H9 (cell line): ENCODE data around the gene SEMA6A. TPM values are rescaled to one million over a fixed set of nuclear protein-coding genes. Genes with fewer than 3 reads are reported as not detected.

ENCODE experiments used
- DNase-seq: peaks from one replicate; pipeline ENCODE4 v3.0.0-alpha.2; 2017
- H2AFZ ChIP-seq: one replicate; pipeline ENCODE4 v1.6.1; 2013; ENCODE audit warnings: mild to moderate bottlenecking, low read length, control low read depth, moderate library complexity
- H2AK5ac ChIP-seq: 2 replicates; pipeline ENCODE4 v1.6.1; 2013; ENCODE audit warnings: low read length, control low read depth, mixed read lengths; ENCODE audit not compliant: insufficient read length
- H2BK120ac ChIP-seq: one replicate; pipeline ENCODE4 v1.6.1; 2013; ENCODE audit warnings: low read depth, mild to moderate bottlenecking, low read length, control low read depth, inconsistent platforms; ENCODE audit not compliant: poor library complexity, severe bottlenecking
- H2BK12ac ChIP-seq: 2 replicates; pipeline ENCODE4 v1.6.1; 2013; ENCODE audit warnings: low read length, control low read depth, mixed read lengths, low read depth; ENCODE audit not compliant: insufficient read length
- H2BK15ac ChIP-seq: 2 replicates; pipeline ENCODE4 v1.6.1; 2013; ENCODE audit warnings: low read depth, low read length, control low read depth
- H2BK20ac ChIP-seq: one replicate; pipeline ENCODE4 v1.6.1; 2013; ENCODE audit warnings: low read depth, mild to moderate bottlenecking, low read length, control low read depth, inconsistent platforms; ENCODE audit not compliant: poor library complexity, severe bottlenecking
- H2BK5ac ChIP-seq: 2 replicates; pipeline ENCODE4 v1.6.1; 2013; ENCODE audit warnings: low read length, control low read depth, mixed read lengths; ENCODE audit not compliant: insufficient read length
- H3K14ac ChIP-seq: 2 replicates; pipeline ENCODE4 v1.6.1; 2013; ENCODE audit warnings: low read length, control low read depth; ENCODE audit not compliant: insufficient read depth
- H3K18ac ChIP-seq: 2 replicates; pipeline ENCODE4 v1.6.1; 2013; ENCODE audit warnings: low read depth, mild to moderate bottlenecking, mixed read lengths, low read length, control low read depth; ENCODE audit not compliant: insufficient read length
- H3K23ac ChIP-seq: 2 replicates; pipeline ENCODE4 v1.6.1; 2013; ENCODE audit warnings: low read length, control low read depth, mixed read lengths, low read depth; ENCODE audit not compliant: insufficient read length
- H3K23me2 ChIP-seq: 2 replicates; pipeline ENCODE4 v1.6.1; 2013; ENCODE audit warnings: low read depth, mild to moderate bottlenecking, mixed read lengths, low read length, control low read depth; ENCODE audit not compliant: insufficient read length, poor library complexity, severe bottlenecking
- H3K27ac ChIP-seq: 2 replicates; pipeline ENCODE4 v1.5.1; 2013; ENCODE audit warnings: low read length, control low read depth, mixed read lengths, low read depth; ENCODE audit not compliant: insufficient read length
- H3K27me3 ChIP-seq: 2 replicates; pipeline ENCODE4 v1.6.1; 2013; ENCODE audit warnings: low read length, control low read depth, inconsistent platforms; ENCODE audit not compliant: insufficient read depth
- H3K4ac ChIP-seq: 2 replicates; pipeline ENCODE4 v1.6.1; 2013; ENCODE audit warnings: low read depth, mild to moderate bottlenecking, control low read depth, inconsistent platforms, low read length, moderate library complexity
- H3K4me1 ChIP-seq: 2 replicates; pipeline ENCODE4 v1.6.1; 2013; ENCODE audit warnings: low read length, control low read depth, inconsistent platforms; ENCODE audit not compliant: insufficient read depth
- H3K4me2 ChIP-seq: 2 replicates; pipeline ENCODE4 v1.6.1; 2013; ENCODE audit warnings: low read length, control low read depth, mixed read lengths; ENCODE audit not compliant: insufficient read length, insufficient read depth
- H3K56ac ChIP-seq: 2 replicates; pipeline ENCODE4 v1.6.1; 2013; ENCODE audit warnings: low read depth, mild to moderate bottlenecking, mixed read lengths, low read length, control low read depth; ENCODE audit not compliant: insufficient read length
- H3K79me1 ChIP-seq: 2 replicates; pipeline ENCODE4 v1.6.1; 2013; ENCODE audit warnings: low read depth, mild to moderate bottlenecking, moderate library complexity, low read length, control low read depth, inconsistent platforms; ENCODE audit not compliant: insufficient read depth, poor library complexity, severe bottlenecking
- H3K79me2 ChIP-seq: 2 replicates; pipeline ENCODE4 v1.6.1; 2013; ENCODE audit warnings: low read length, control low read depth, inconsistent platforms; ENCODE audit not compliant: insufficient read depth
- H3K9ac ChIP-seq: 2 replicates; pipeline ENCODE4 v1.6.1; 2013; ENCODE audit warnings: low read length, control low read depth, mixed read lengths; ENCODE audit not compliant: insufficient read length; ENCODE audit errors: extremely low read depth
- H3K9me3 ChIP-seq: one replicate; pipeline ENCODE4 v1.6.1; 2013; ENCODE audit warnings: low read depth, low read length, inconsistent platforms; ENCODE audit not compliant: control insufficient read depth
- H3T11ph ChIP-seq: one replicate; pipeline ENCODE4 v1.6.1; 2013; ENCODE audit warnings: mild to moderate bottlenecking, low read length, control low read depth, inconsistent platforms
- H4K20me1 ChIP-seq: one replicate; pipeline ENCODE4 v1.6.1; 2013; ENCODE audit not compliant: control insufficient read depth, insufficient read length, insufficient read depth
- H4K5ac ChIP-seq: 2 replicates; pipeline ENCODE4 v1.6.1; 2013; ENCODE audit warnings: low read depth, mild to moderate bottlenecking, mixed read lengths, low read length, control low read depth; ENCODE audit not compliant: insufficient read length
- H4K8ac ChIP-seq: replicated peaks from 2 replicates; pipeline ENCODE4 v1.6.1; 2013; ENCODE audit warnings: low read length, control low read depth, mixed read lengths, low read depth; ENCODE audit not compliant: insufficient read length
- H4K91ac ChIP-seq: 2 replicates; pipeline ENCODE4 v1.6.1; 2013; ENCODE audit warnings: low read depth, mild to moderate bottlenecking, moderate library complexity, mixed read lengths, low read length, control low read depth; ENCODE audit not compliant: insufficient read length
- H3K27ac Mint-ChIP-seq, 3 experiments: 2 replicates in 2 of 3; 3 replicates in 1 of 3; pipeline ENCODE4 v1.8.0; 2020 to 2021; ENCODE audit warnings: mixed read lengths in 3 of 3, mild to moderate bottlenecking in 1 of 3, moderate library complexity in 1 of 3
- H3K27me3 Mint-ChIP-seq: 2 replicates; pipeline ENCODE4 v1.8.0; 2021; ENCODE audit warnings: low read depth, mild to moderate bottlenecking, moderate library complexity, mixed read lengths
- H3K36me3 Mint-ChIP-seq, 3 experiments: 2 replicates in 2 of 3; 3 replicates in 1 of 3; pipeline ENCODE4 v1.8.0; 2020 to 2021; ENCODE audit warnings: low read depth in 3 of 3, mixed read lengths in 3 of 3; ENCODE audit not compliant: insufficient read depth in 1 of 3
- H3K4me1 Mint-ChIP-seq, 2 experiments: 2 replicates each; pipeline ENCODE4 v1.8.0; 2020; ENCODE audit warnings: mixed read lengths in 2 of 2
- H3K4me3 Mint-ChIP-seq, 2 experiments: 2 replicates in 1 of 2; 3 replicates in 1 of 2; pipeline ENCODE4 v1.8.0; 2020 to 2021; ENCODE audit warnings: mild to moderate bottlenecking in 2 of 2, mixed read lengths in 2 of 2, moderate library complexity in 1 of 2
- H3K9me3 Mint-ChIP-seq, 2 experiments: 2 replicates in 1 of 2; 3 replicates in 1 of 2; pipeline ENCODE4 v1.8.0; 2020; ENCODE audit warnings: mild to moderate bottlenecking in 2 of 2, mixed read lengths in 2 of 2, moderate library complexity in 1 of 2
- WGBS: extraction: QIAGEN DNeasy Blood & Tissue Kit; methylation state at CpG from one replicate; pipeline ENCODE4 v1.1.7; 2013; ENCODE audit warnings: missing lambda C conversion rate, low lambda C conversion rate, mixed read lengths; ENCODE audit not compliant: insufficient read length; ENCODE audit errors: extremely low coverage; 5-methylcytosine and 5-hydroxymethylcytosine counted together
- total RNA-seq: library from RNA; stranded (reverse); gene quantifications from 2 replicates; pipeline ENCODE4 v1.2.1, GENCODE V29; 2021
- TF ChIP-seq, protein P1 (sequence below): fragments of 200-600 bp; sonication (generic); conservative IDR thresholded peaks from 3 replicates; pipeline ENCODE4 v1.8.0; 2021; ENCODE audit warnings: antibody characterized with exemption, mild to moderate bottlenecking

Gene SEMA6A
- total RNA-seq, 1 experiment from 2014 or later = 354 TPM

DNA sequence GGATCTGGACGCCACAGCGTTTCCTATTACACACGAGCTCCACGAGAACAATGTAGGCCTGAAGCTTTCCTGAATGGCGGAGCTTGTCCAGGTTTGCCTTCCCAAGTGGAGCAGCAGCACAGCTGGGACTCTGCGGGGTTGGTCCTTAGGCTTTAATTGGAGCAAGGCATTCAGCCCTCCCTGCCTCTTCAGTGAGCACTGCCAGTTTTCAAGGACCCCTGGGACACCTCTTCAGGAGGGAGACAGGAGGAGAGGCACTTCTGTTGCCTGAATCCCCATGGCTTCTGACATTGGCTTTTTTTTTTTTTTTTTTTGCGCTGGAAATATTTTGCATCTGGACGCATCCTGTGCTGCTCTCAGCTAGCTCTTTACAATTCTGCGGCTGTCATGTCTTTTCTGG, 179.4 kb downstream of the SEMA6A start:
- DNase-seq = no peak
- Histone ChIP-seq H4K5ac (no peak overlapping the region), H3K9me3 (no peaks in the 10 kb centered on the region), H4K91ac (no peak overlapping the region), H2AFZ (no peak overlapping the region), H2BK120ac (no peak overlapping the region), H3K27ac (no peak overlapping the region), H3K56ac (no peak overlapping the region), H2BK5ac (no peak overlapping the region), H3K14ac (no peak overlapping the region), H3K9ac (no peak overlapping the region), H3T11ph (no peak overlapping the region), H3K23ac (no peak overlapping the region), H2BK15ac (no peak overlapping the region), H2AK5ac (no peak overlapping the region), H2BK20ac (no peak overlapping the region), H3K4me2 (no peak overlapping the region), H2BK12ac (no peak overlapping the region), H3K27me3 (no peaks in the 10 kb centered on the region), H4K8ac (no peak overlapping the region), H3K4me1 (no peaks in the 10 kb centered on the region), H3K18ac (no peak overlapping the region), H3K79me2 (no peaks in the 10 kb centered on the region), H4K20me1 (no peaks in the 10 kb centered on the region), H3K79me1 (no peaks in the 10 kb centered on the region), H3K23me2 (no peaks in the 10 kb centered on the region), H3K4ac (no peak overlapping the region)
- Mint-ChIP-seq H3K27ac (no peak overlapping the region; a peak in 2 of 7 replicates), H3K9me3 (no peaks in the 10 kb centered on the region), H3K36me3 (no peaks in the 10 kb centered on the region), H3K4me1 (peaks cover 13% of the 10 kb centered on the region in 2 experiments), H3K27me3 (no peaks in the 10 kb centered on the region), H3K4me3 (no peak overlapping the region)
- no CpG with 5 or more reads among the region's 9 CpGs for WGBS
- TF ChIP-seq, protein P1, sequence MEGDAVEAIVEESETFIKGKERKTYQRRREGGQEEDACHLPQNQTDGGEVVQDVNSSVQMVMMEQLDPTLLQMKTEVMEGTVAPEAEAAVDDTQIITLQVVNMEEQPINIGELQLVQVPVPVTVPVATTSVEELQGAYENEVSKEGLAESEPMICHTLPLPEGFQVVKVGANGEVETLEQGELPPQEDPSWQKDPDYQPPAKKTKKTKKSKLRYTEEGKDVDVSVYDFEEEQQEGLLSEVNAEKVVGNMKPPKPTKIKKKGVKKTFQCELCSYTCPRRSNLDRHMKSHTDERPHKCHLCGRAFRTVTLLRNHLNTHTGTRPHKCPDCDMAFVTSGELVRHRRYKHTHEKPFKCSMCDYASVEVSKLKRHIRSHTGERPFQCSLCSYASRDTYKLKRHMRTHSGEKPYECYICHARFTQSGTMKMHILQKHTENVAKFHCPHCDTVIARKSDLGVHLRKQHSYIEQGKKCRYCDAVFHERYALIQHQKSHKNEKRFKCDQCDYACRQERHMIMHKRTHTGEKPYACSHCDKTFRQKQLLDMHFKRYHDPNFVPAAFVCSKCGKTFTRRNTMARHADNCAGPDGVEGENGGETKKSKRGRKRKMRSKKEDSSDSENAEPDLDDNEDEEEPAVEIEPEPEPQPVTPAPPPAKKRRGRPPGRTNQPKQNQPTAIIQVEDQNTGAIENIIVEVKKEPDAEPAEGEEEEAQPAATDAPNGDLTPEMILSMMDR = no peak
